Measurements from ENCODE around the gene PRKAR1B.
A peak's percentile ranks its signal among the peaks of the same experiment; 100 is the strongest.
"Not testable (repeated sequence)": the region's sequence is repeated elsewhere in the genome, so short reads cannot be mapped to it uniquely, and the experiment has no call there.

Gene PRKAR1B

GRCh38 chr7:665736-666453 lies 61.2 kb downstream of the PRKAR1B start:
- no peak for DNase-seq

- DNase-seq, result no peak
Observed at GRCh38 chr7:664997-665735, 61.9 kb downstream of the PRKAR1B start.

- no peak for DNase-seq
Observed at GRCh38 chr7:664402-664775, 62.7 kb downstream of the PRKAR1B start.

GRCh38 chr7:662576-662975 lies 64.5 kb downstream of the PRKAR1B start:
- no peak for DNase-seq

- no peak for DNase-seq
Observed at GRCh38 chr7:659996-660395, 67.1 kb downstream of the PRKAR1B start.

GRCh38 chr7:659306-659847 lies 67.7 kb downstream of the PRKAR1B start:
- DNase-seq, result no peak

GRCh38 chr7:657565-658119 lies 69.4 kb downstream of the PRKAR1B start:
- DNase-seq, result no peak

- not testable (repeated sequence) for DNase-seq
Observed at GRCh38 chr7:657010-657409, 70.1 kb downstream of the PRKAR1B start.

- DNase-seq, result no peak
Observed at GRCh38 chr7:655758-656157, 71.3 kb downstream of the PRKAR1B start.

- no peak for DNase-seq
Observed at GRCh38 chr7:653829-654764, 73.0 kb downstream of the PRKAR1B start.

GRCh38 chr7:652881-653280 lies 74.2 kb downstream of the PRKAR1B start:
- DNase-seq, result no peak

- not testable (repeated sequence) for DNase-seq
Observed at GRCh38 chr7:652167-652566, 74.9 kb downstream of the PRKAR1B start.

- DNase-seq, result peak in 1 of 2 experiments; percentile 62
Observed at GRCh38 chr7:651032-651728, 75.9 kb downstream of the PRKAR1B start.

- DNase-seq, result no peak
Observed at GRCh38 chr7:650339-651031, 76.6 kb downstream of the PRKAR1B start.

GRCh38 chr7:646951-647350 lies 80.1 kb downstream of the PRKAR1B start:
- no peak for DNase-seq

- DNase-seq, result no peak
Observed at GRCh38 chr7:646487-646886, 80.6 kb downstream of the PRKAR1B start.

GRCh38 chr7:645606-646005 lies 81.5 kb downstream of the PRKAR1B start:
- no peak for DNase-seq

GRCh38 chr7:644381-645305 lies 82.4 kb downstream of the PRKAR1B start:
- DNase-seq, result no peak

- no peak for DNase-seq
Observed at GRCh38 chr7:641966-642365, 85.1 kb downstream of the PRKAR1B start.

GRCh38 chr7:641269-641671 lies 85.8 kb downstream of the PRKAR1B start:
- DNase-seq, result no peak

All from stimulated activated CD4-positive, alpha-beta T cell treated with anti-CD3 and anti-CD28 coated beads, Interleukin-4, amount 100 ng/mL, for 4 hours (primary cell).